T-helper 9 cell (primary cell): ENCODE data around the gene WASF2.
"Not testable (repeated sequence)": the region's sequence is repeated elsewhere in the genome, so short reads cannot be mapped to it uniquely, and the experiment has no call there.

ENCODE experiments used
- DNase-seq: peaks from one replicate; pipeline ENCODE4 v3.0.0-alpha.2; 2020

The WASF2 gene

GRCh38 chr1:27447399-27447798 lies 42.6 kb downstream of the WASF2 start:
- DNase-seq: no peak

GRCh38 chr1:27446496-27447020 lies 43.4 kb downstream of the WASF2 start:
- no peak for DNase-seq

GRCh38 chr1:27445177-27445936 lies 44.6 kb downstream of the WASF2 start:
- DNase-seq: no peak

- no peak for DNase-seq
Observed at GRCh38 chr1:27444632-27445031, 45.3 kb downstream of the WASF2 start.

GRCh38 chr1:27439150-27439549 lies 50.8 kb downstream of the WASF2 start:
- no peak for DNase-seq

GRCh38 chr1:27438621-27439061 lies 51.3 kb downstream of the WASF2 start:
- DNase-seq: no peak

- no peak for DNase-seq
Observed at GRCh38 chr1:27436204-27437159, 53.5 kb downstream of the WASF2 start.

- DNase-seq: no peak
Observed at GRCh38 chr1:27435566-27436203, 54.3 kb downstream of the WASF2 start.

GRCh38 chr1:27433706-27434105 lies 56.3 kb downstream of the WASF2 start:
- no peak for DNase-seq

GRCh38 chr1:27432725-27433124 lies 57.2 kb downstream of the WASF2 start:
- not testable (repeated sequence) for DNase-seq

- DNase-seq: no peak
Observed at GRCh38 chr1:27431601-27431940, 58.4 kb downstream of the WASF2 start.

GRCh38 chr1:27430903-27431600 lies 58.9 kb downstream of the WASF2 start:
- DNase-seq: no peak

- DNase-seq: no peak
Observed at GRCh38 chr1:27429029-27429425, 60.9 kb downstream of the WASF2 start.

- no peak for DNase-seq
Observed at GRCh38 chr1:27428316-27429028, 61.5 kb downstream of the WASF2 start.

- DNase-seq: no peak
Observed at GRCh38 chr1:27427816-27428315, 62.1 kb downstream of the WASF2 start.

GRCh38 chr1:27427329-27427728 lies 62.6 kb downstream of the WASF2 start:
- DNase-seq: no peak

GRCh38 chr1:27423709-27424108 lies 66.3 kb downstream of the WASF2 start:
- DNase-seq: no peak

GRCh38 chr1:27418326-27419185 lies 71.4 kb downstream of the WASF2 start:
- no peak for DNase-seq

- DNase-seq: no peak
Observed at GRCh38 chr1:27417713-27418112, 72.3 kb downstream of the WASF2 start.

- DNase-seq: no peak
Observed at GRCh38 chr1:27416387-27417111, 73.4 kb downstream of the WASF2 start.
